HCEC 1CT (cell line): ENCODE results near the gene AUTS2.

Experiments used
- DNase-seq: peaks from one replicate; pipeline ENCODE4 v3.0.0-alpha.2; 2017

Gene AUTS2

DNA sequence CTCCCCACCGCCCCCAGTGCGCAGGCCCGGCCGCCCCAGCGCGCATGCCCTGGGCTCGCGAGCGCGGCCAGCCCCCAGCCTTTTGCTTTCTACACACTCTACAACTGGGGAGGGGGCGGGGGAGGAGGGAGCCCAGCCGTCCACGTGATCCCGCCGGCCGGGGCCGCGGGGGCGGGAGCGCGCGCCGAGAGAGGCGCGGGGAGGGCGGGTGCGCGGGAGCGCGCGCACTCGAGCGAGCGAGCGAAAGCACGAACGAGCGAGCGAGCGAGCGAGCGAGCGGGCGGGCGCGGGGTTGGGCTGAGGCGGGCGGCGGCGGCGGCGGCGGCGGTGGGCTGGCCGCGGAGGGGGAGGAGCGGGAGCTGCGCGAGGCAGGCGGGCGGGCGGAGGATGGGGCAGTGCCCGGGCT is at the start of gene AUTS2:
TSS of gene AUTS2 (plus strand) at position 395 of the 406 bp plus-strand sequence. CDS start 1,179 bp downstream, outside the sequence.
- DNase-seq, result no peak

DNA sequence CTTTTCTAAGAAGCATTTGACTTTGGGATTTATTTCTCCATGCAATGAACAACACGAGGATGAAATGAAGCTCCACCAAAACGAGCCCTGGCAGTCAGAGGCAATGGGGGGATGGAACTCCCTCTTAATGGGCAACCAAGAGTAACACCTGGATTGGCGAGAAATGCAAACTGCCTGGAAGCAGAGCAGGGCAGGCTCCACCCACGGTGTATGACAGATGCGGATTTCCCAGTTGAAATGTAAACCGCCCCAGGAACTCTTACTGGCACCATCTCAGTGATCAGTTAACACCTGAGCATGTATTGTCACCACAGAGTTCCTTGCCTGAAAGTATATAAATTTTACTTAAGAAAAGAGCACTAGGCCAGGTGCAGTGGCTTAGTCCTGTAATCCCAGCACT is 47.3 kb upstream of the AUTS2 start:
- DNase-seq, result no peak

DNA sequence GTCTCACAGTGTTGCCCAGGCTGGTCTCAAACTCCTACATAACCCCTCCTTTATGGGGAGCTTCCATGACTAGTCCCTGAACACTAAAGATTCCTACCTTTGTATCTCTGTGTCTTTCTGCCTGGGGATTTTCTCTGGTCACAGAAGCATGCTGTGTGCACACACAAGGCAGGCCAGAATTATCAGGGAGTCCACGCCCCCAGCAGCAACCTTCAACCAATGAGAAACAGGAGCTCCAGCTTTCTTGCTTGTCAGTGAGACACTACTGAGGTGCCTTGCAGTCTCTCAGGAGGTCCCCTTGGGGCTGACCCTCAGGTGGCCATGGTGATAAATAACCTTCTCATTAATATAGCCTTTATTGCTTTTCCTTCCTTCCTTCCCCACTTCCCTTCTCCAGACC is 45.1 kb upstream of the AUTS2 start:
- DNase-seq, result no peak

DNA sequence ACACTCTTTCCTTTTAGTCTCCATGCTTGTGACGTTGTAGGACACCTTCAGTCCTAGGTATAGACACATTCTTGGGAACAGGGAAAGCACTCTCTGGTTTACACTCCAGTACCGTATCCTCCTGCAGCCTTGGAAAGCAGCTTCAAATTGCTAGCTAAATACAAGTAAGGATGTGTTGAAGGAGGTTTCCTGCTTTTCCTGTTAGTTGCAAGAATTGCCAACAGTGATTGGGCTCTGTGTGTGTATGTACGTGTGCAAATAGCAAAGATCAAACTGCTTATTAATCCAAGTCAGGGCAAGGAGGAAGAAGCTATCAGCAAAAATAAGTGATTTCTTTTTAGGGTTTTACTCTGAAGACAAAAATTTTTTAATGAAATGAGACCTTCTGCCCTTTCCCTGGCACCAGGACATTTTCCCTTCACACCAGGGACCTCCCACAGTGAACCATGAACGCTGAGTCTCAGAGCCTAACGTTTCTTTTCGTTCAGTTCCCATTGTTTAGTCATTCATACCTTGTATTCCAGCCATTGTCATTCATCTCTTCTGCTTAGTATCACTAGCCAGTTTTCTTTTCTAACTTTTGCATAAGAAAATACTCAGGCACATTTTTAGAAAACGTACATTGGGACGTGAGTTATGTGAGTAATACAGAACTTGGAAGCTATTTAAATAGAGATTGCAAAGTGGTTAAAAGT is 36.9 kb upstream of the AUTS2 start:
- DNase-seq, result no peak

DNA sequence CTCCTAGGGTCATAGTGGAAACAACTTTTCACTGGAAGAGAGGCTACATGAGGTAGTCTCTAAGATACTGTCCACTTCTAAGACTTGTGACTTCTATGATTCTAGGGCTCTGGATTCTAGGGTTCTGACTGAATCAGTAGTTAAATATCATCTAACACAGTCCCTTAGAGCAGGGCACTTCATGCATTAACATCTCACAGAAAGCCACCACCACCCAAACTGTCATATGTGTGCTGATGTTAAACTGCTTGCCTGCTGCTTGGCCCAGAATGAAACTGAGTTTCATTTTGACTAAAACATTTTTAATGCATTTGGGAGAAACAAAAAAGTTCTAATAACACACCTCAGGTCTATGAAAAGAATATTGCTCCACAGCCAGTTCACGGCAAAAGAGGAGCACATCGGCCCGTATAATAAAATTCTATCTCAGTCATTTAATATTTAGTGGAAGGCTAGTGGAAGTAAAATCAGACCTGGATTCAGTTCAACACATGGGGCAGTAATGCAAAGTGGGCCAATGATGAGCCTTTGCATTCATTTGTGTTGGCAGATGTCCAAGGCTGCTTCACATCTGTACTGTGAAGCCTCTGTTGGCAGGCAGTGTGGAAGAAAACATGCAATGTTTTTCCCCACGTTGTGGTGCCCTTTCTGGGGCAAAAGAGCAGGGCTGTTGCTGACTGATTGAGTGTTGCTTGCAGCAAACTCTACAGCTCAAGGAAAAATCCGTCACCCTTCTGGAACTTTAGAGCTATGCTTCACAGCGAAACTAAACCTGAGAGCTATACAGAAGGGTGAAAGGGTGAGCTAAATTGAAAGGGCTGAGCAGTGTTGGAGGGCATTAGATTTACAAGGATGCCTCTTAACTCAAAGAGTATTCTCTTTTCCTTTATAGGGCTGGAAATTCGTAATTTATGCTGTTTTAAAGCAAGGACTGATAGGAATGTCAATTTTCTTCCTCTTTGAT is 33.5 kb upstream of the AUTS2 start:
- no peak for DNase-seq

DNA sequence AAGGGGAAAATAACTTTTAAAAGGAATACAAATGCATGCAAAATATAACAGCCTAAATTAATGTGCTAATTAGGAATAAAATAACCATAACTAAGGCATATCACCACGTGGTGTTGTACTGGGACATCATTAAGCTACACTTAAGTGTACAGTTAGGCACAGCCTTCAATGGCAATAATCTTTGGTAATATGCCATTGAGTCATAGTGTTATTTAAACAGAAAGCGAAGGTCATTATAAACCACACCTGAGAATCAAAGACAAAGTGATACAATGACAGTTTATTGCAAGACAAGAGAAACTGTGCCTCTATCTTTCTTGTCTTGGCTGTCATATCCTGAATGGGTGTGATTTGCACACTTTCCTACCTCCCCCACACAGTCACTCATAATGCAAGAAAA is 30.5 kb upstream of the AUTS2 start:
- DNase-seq, result no peak

DNA sequence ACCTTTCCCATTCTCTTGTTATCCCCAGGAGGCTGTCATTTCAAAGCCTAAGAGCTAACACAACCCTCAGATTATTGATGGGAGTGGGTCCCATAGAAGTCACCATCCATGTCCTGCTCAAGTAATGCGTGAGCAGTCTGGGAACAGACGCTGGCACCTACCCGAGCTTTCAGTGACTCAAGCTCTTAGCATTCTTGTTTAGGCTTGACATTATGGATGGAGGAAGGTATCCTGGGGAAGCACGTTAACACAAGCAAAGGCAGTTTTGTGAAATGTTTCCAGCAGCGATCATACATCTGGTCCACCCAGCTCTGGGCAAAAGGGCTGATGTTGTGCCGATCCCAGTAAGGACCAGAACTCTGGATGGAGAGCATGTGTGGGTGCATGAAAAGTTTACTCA is 30.0 kb upstream of the AUTS2 start:
- DNase-seq, result no peak

DNA sequence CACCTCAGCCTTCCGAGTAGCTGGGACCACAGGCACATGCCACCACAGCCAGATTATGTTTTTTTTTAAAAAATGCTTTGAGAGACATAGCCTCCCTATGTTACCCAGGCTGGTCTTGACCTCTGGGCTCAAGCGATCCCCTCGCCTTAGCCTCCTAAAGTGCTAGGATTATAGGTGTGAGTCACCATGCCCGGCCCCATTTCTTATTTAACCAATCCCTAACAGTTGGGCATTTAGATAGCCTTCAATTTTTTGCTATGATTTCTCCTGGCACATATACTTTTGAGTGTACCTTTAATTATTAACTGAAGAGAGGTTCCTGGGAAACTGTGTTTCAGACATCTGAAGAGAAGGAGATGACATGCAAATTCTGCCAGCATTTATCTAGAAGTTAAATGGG is 22.6 kb upstream of the AUTS2 start:
- no peak for DNase-seq

DNA sequence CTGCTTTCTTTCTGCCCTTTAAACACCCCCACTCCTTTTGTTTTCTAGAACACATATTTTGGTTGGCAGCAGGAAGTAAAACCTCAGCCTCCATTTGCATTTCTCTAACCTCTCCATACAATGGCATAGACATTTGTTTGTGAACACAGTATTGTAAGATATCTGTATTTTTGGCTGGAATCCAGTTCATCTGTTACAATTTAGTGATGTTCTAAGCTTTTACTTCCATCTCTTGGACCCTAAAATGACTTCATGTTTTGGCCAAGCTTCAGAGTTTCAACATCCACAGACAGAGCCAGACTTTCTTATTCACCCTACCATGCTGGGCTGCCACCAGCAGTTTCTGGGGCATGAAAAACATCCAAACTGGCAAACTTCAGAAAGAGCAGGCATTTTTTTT is 21.1 kb upstream of the AUTS2 start:
- no peak for DNase-seq

DNA sequence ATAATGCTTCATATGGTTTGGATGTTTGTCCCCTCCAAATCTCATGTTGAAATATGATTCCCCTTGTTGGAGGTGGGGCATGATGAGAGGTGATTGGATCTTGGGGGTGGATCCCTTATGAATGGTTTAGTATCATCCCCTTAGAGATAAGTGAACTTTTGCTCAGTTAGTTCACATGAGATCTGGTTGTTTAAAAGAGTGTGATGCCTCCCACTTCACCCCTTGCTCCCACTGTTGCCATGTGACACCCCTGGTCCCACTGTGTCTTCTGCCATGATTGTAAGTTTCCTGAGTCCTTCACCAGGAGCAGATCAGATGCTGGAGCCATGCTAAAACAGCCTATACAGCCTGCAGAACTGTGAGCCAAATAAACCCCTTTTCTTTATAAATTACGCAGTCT is 13.1 kb upstream of the AUTS2 start:
- DNase-seq, result no peak

DNA sequence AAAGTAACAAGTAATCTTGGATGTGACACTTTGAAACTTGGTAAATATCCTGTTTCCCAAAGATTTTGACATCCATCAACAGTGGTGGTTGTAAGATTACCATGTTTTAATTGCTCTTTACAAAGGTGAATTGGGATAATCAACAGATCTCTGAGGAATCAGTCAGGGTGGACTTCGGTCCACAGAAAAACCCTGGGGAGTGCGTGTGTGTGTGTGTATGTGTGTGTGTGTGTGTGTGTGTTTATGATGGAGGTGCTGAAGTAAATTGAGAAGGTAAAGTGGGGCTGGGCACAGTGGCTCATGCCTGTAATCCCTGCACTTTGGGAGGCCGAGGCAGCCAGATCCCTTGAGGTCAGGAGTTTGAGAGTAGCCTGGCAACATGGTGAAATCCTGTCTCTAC is 12.0 kb upstream of the AUTS2 start:
- no peak for DNase-seq

DNA sequence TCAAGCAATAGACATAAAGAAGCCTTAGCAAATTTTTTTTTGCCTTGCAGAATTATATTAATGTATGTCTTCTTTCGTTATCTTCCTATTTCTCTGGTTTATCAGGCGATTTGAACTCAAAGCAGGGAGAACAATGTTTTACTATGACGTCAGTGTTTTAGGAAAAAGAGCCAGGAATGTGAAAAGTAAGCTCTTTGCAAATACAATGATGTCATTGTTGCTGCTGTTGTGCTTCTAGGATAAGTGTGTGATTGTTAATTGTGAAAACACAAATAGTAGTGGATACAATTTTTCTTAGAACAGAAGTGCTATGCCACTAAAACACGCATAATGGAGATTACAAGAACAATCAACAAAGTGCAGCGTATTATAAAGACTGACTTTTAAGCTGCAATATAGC is 9.5 kb upstream of the AUTS2 start:
- DNase-seq, result no peak

DNA sequence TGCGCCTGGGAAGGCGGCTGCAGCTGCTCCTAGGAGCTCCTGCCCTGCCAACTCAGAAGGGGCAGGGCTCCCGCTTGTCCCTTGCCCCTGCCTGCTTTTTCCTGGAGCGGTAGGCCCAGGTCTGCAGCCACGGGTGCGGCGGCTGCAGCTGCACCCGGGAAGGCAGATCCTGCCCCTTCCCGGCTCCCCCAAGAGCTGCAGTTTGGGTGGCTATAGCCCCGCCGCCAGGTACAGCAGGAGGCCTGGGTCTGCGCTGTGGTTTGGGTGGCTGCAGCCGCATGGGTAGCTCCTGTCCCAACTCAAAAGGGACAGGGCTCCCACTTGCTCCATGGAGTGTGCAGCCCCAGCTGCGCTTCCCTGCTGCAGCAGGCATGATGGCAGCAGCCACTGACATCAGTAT is 6.5 kb upstream of the AUTS2 start:
- no peak for DNase-seq

DNA sequence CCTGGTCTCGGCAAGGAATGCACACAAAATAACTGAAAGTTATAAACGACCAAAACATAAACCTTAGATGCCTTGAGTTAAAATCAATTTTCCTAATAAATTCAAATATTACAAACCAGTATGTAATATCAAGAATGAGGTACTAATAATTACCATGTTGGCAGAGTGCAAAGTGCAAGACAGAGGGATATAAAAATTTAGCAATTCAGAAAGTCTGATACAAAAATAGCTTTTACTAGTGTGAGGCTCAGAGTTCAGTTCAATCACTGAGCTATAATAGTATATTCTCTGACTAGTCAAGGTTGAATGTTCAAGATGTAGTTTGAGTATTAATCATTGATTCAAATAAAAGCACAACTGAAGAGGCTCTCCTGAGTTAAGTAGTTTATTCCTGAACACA is 4.8 kb upstream of the AUTS2 start:
- DNase-seq, result no peak

DNA sequence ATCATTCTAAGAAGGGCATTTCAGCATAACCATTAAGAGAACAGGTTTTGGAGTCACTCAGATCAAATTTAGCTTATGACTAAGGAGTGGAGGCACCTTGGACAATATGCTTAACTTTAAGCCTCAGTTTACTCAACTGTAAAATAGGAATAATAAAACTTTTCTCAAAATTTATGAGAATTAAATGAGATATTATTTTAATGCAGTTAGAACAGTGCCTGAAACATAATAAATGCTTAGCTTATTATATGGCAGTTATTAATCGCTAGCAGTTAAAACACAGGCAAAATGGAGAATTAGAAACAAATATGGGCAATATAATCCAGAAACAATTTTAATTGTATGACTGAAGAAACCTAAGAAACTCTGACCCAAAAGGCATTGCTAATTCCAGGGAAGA is 2.9 kb upstream of the AUTS2 start:
- DNase-seq, result no peak

DNA sequence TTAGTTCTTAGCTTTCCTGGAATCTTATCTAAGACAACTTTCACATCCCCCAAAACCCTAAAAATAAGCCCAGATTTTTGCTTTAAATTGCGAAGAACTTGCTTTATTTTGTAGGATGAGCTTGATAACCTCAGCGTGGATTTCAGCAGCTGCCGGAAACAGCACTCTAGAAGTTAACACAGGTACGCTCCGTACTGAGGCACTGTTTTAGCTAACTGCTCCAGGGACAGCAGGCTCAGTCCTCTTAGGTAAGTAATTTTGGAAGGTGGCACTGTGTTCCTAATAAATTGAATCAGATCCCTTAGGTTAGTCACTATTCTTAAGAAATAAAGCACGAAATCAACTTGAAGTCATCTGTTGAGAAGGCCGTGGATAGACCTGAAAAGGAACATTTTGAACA is 2.2 kb upstream of the AUTS2 start:
- DNase-seq, result no peak

DNA sequence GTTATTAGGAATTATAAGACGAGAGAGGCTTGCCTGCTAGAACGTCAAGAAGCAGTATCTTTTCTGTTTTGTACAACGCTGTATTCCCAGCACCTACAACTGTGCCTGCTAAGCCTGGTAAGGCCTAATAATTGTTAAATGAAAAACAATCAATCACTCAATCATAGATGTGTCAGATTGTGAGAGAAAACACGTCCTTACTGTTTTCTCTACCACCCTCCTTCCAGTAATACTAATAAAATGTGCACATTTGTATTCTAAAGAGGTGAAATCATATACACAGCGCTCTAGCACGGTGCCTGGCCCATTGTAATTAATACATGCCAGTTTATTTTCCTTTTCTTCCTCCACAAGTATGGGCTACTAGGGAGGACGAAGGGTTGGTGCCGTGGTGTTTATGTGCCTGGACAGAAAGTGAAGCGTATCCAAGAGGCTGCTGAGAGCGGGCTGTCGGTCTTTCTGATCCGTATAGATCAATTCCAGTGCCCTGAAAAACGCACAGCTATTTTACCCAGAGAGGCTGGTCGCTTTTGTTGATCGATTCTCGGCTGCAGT is 1.5 kb upstream of the AUTS2 start:
- DNase-seq, result no peak

DNA sequence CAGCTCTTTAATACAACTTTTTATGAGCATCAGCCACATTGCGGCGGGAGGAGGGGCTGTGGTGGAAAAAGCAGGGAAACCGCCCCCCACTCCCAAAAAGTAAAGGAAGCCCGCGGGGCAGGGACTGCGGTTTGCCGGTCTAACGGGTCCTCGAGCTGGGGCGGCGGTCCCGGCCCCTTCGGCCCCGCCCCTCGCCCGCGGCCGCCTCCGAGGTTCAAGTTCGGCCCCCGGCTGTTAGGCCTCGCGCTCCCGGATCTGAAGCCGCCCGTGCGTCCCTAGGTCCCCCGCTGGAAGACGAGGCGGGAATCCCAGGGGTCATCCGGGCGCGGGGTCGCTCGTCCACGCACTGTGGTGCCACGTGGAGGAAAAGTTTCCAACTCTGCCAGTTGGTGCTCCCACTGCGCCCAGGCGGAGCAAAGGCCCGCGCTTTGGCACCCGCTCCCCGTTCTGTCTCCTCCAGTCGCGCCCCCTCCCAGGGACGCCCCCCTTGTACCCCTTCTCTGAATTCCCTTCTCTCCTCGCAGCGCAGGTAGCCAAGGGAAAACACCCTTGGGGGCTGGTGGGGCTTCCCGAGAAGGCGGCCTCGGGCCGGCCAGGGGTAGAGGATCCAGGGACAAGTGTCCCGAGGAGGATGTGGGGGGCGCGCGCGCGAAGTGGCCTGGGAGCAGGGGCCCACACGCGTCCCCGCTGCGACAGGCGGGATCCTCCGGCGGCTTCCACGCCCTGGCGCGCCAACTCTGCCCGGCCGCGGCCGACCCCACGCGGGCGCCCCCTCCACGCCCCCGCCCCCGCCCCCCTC is 798 bp upstream of the AUTS2 start:
- DNase-seq, result no peak

DNA sequence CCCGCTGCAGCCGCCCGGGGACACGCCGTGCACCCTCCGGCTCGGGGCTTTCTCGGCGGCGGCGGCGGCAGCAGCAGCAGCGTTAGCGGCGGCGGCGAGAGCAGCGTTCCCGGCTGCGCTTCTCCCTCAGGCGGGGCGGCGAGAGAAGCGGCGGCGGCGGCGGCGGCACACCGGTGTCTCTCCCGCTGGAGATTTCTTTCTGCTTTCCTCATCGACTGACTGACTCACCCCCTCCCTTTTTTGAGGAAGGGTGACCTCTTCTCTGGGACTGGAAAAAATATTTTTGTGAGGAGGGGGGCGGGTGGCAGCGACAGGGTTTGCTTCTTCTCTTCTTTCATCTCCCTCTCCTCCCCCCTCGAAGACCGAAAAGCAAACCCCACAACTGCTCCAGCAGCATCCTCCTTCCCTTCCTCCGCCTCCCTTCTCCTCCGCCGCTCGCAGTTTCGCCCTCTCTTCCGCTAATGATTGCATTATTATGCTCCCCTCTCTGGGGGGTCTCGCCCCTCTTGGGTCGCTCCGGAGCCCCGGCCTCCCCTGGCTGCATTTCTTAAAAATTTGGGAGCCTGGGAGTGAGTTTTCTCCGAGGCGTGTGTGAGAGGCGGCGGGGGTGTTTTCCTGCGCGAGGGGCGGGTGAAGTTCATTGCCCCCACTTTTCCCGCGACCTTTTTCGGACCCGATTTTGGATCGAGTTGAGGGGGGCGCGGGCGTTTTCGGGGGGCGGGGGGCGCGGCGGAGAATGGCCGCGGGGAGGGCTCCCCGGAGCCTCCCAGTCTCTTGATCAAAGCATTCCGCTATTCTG is 411 bp downstream of the AUTS2 start:
- DNase-seq, result no peak

DNA sequence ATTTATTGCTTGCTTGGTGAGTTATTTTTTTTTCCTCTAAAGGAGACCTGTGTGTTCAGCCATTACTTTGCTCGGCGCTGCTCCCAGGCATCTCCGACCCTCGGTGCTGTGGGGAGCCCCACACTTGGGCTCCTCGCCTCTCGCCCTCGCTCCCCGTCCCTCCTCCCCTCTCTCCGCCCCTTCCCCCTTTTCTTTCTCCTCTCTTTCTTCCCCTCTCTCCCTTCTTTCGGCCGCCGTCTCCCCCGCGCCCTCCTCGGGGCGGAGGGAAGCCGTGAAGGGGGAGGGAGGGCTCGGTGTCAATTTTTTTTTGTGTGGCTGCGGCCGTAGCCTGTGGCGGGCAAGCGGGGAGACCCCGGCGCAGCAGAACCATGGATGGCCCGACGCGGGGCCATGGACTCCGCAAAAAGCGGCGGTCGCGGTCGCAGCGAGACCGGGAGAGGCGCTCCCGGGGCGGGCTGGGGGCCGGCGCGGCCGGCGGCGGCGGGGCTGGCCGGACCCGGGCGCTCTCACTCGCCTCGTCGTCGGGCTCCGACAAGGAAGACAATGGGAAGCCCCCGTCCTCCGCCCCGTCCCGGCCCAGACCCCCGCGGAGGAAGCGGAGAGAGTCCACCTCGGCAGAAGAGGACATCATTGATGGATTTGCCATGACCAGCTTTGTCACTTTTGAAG is 1.1 kb downstream of the AUTS2 start:
- DNase-seq, result no peak

DNA sequence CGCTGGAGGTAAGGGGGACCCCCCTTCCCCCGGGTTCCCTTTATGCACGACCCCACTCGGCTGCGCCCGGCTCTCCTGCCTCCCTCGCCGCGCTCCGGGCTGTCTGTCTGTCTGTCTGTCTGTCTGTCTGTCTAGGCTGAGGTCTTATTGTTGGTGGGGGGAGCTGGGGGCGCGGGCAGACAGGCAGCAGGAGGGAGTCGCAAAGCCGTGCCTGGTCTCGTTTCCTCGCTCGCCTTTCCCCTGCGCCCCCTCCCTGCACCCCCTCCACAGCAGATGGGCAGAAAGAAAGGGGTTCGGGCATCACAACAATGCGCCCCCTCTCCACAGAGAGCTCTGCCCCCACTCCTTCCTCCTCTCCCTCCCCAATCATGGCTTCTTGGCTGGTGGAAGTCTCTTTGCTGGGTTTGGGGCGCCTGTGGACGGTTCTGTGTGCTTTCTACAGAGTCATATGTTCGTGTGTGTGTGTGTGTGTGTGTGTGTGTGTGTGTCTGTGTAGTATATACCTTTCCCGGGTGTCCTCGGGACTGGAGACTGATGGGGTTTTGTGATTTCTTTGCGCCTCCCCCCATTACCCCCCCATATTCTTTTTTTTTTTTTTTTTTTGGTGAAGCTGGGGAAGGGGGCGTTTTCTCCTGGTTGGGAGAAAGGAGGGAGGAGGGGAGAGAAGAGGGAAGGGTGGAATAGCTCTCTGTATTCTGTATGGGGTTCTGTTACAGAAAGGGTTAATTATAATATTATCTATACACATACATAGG is 1.9 kb downstream of the AUTS2 start:
- DNase-seq, result no peak
